SH-SY5Y (cell line): ENCODE results near the gene OMP.

ENCODE experiments used
- GATA2 ChIP-seq: IDR thresholded peaks from 2 replicates; pipeline ENCODE4 v1.6.1; 2011; ENCODE audit warnings: mild to moderate bottlenecking, low read depth, low read length
- GATA3 ChIP-seq: IDR thresholded peaks from 2 replicates; pipeline ENCODE4 v1.6.1; 2011; ENCODE audit warnings: low read depth, mild to moderate bottlenecking, low read length, moderate library complexity

The OMP gene

DNA sequence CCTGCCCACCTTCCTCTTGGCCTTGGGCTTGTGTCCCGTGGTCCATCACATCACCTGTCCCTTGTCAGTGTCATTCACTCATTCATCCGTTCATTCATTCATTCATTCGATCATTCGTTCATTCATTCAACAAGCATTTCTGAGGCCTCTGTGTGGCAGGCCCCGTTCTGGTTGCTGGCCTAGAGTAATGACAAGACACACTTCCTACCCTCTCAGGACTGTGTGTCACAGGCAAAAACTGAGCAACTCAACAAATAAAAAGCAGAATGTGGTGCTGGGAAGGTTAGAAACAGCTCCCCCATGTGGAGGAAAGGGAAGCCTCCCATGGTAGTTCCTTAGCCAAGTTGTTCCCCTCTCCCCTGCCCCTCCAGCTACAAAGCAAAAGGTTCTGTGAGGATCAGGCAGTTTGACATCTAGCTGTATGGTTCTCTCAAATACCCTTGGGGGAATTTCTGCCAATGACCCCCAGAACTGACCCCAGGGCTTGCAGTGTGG is 1.6 kb upstream of the OMP start:
- TF ChIP-seq GATA2 (no peak), GATA3 (no peak)

DNA sequence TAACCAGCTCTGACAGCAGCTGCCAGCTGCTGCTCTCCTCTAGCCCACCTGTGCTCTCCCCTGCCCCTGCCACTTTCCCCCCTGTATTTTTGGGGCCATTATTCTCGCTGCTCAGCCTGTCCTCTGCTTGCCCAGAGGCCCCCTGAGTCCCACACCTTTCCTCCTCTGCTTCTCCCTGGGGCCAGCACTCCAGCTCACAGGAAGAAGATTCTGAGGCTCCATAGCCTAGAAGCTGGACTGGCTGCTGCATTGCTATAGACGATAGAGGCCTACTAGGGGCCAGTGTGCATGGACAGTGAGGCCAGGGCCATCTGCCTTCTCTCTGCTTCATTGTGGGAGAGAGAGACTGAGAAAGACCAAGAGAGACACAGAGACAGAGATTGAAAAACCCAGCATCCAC is 679 bp downstream of the OMP start:
- no peak for TF ChIP-seq GATA3
- TF ChIP-seq GATA2 = no peak

DNA sequence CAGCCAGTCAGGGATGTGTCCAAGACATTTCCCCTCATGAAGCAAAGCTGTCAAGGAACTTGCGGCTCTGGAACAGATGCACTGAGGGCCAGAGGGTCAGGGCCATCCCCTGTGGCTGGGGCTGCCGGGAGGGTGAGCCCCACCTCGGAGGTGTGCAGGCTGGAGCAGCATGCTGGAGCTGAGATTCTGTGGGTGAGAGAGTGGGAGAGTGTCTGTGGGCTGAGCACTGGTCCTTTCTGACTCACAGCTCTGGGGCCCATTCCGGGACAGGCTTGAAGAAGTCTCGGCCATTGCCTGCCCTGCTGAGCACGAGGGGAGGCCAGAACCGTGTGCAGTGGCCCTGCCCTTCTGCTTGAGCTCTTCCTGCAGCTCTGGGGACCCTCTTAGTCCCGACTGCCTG is 2.1 kb downstream of the OMP start:
- TF ChIP-seq GATA3 (no peak), GATA2 (no peak)

DNA sequence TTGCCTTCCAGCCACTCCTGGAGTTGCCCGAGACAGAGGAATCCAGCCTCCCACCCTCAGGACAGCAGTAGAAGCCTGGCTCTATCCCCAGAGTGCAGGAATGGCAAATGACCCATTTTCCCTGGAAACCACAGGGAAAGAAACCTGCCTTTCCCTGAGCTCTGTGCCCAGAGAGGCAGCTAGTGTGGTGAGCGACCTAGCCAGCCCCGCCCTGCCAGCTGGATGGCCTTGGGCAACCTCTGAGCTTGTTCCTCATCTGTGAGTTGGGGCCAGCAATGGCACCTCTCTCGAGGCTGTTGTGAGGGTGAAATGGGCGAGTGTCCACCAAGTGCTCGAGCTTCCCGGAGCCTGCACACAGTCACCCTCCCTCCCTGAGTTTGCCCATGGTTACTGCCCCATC is 3.7 kb downstream of the OMP start:
- no peak for TF ChIP-seq GATA3
- no peak for TF ChIP-seq GATA2

DNA sequence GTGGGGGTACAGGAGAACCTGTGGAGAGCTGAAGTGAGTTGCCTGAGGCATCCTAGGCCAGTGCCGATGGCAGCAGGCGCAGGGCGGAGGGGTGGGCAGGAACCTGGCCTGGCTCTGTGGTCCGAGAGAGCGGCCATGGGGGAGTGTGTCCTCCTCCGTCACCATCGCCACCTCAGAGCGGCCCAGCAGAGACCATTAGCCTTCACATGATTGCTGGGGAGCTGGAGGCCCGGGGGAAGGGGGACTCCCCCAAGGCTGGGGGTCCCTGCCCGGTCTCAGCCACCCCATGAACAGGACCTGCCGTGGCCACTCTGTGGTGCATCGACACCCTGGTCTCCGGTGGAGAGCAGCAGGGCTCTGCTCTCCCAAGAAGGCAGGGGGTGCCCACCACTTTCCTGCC is 4.1 kb downstream of the OMP start:
- TF ChIP-seq GATA2 = no peak
- no peak for TF ChIP-seq GATA3

DNA sequence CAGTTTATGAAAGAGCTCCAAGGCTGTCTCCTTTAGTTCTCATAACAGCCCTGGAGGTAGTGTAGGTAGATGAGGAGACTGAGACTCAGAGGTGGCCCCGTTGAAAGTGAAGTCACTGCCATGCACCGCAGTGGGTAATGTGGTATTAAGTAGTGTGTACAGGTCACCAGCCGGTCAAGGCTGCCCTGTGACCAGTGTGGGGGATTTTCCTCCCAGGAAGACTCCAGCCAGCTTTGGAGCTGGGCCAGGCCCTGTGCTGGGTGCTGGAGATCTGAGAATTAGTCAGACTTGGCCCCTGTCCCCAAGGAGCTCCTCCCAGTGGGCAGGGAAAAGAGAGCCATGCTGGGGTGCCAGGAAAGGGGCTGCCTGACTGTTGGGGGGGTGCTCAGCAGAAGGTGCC is 5.3 kb downstream of the OMP start:
- TF ChIP-seq GATA2 (no peak), GATA3 (no peak)

DNA sequence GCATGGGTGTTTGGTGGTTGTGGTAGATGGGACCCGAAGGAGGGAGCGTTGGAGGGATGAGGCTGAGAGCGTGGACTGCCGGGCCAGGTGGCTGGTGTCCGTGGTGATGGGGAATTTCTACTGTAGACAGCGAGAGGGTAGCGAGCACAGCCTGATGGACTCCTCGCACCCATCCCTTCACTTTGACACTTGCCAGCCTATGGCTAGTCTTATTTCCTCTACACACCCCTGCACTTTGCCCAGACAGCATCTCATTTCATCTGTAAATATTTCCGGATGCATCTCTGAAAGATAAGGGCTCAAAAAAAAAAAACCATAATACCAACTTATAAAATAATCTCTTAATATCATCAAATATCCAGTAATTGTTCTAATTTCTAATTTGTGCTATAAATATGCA is 5.8 kb downstream of the OMP start:
- TF ChIP-seq GATA3 (no peak), GATA2 (no peak)

DNA sequence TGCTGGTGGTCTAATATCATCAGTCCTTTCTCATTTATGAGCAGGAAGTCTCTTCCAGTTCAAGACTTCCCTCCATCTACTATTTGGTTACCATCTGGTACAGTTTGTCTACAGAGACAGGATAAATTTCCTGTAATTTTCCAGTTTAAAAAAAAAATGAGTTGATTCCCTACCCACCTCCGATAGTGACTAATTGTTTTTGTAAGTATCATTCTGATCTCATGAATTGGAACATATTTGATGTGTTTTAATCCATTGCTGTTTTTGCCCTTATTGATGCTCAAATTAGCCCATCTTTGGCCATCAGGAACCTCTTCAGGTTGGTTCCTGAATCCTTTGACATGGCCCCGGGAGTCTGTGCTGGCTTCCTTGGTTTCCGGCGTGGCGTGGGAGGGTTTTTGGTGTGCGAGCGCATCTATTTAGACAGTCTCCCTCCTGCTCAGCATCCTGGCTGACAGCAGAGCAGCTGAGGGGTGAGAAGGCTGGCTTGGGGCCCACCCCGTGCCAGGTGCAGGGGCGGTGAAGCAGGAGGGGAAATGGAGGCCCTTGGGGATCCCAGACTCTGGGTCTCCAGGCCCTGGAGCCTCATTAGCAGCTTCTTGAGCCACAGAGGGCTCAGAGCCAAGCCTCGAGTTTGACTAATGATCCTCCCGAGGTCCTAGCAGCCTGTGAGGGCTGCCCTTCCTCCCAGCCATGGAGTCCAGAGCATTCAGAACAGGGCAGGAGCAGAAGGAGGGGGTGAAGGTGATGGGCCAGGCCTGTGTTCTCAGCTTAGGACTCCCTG is 6.8 kb downstream of the OMP start:
- TF ChIP-seq GATA2 (no peak), GATA3 (no peak)

DNA sequence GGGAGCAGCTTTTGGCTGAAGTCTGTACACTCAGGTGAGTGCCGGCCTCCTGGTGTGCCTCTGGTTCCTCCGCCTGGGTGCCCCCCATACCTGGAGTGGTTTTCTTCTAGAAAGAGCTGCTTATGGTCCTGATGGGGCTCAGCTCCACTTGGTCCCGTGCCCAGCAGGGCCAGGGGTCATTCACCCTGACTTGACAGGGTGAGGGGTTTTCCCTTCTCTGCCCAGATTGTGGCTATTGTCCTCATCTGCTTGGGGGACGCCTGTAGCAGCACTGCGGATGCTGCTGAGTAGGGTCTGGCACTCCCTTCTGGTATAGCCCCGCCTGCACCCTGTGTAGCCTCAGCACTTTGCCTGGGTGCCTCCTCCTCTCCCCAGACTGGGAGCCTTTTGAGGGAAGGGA is 8.2 kb downstream of the OMP start:
- TF ChIP-seq GATA3 (no peak), GATA2 (no peak)

DNA sequence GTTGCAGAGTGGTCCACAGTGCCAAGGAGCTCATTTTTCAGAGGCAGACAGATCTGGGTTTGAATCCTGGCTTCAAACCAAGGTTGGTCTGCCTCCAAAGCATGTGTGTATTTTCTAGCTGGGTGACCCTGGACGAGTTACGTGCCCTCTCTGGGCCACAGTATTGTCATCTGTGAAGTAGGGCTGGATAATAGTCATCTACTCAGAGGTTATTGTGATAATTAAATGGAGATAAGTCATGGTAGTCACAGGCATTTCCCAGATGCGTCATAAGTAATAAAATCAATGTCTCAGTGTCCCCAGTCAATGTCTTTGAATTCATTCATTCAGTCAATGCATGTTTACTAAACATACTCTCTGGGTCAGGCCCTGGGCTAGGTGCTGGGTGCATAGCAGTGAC is 8.6 kb downstream of the OMP start:
- no peak for TF ChIP-seq GATA3
- no peak for TF ChIP-seq GATA2

DNA sequence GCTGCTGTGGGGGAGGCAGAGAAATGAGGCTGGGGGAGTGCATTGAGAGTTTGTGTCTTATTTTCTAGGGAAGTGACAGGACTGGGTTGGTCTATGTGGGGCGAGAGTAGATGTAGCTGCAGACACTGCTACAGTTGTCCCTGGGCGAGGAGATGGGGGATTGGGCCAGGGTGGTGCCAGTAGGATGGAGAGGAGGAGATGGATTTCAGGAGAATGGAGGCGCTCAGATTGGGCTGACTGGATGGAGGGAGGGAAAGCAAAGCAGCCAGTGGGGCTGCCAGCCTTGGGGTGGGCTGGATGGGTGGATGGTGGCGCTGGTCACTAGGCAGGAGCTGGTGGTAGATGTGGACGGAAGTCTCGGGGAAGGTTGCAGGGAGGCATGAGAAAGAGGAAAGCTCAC is 9.3 kb downstream of the OMP start:
- TF ChIP-seq GATA2 (no peak), GATA3 (no peak)

DNA sequence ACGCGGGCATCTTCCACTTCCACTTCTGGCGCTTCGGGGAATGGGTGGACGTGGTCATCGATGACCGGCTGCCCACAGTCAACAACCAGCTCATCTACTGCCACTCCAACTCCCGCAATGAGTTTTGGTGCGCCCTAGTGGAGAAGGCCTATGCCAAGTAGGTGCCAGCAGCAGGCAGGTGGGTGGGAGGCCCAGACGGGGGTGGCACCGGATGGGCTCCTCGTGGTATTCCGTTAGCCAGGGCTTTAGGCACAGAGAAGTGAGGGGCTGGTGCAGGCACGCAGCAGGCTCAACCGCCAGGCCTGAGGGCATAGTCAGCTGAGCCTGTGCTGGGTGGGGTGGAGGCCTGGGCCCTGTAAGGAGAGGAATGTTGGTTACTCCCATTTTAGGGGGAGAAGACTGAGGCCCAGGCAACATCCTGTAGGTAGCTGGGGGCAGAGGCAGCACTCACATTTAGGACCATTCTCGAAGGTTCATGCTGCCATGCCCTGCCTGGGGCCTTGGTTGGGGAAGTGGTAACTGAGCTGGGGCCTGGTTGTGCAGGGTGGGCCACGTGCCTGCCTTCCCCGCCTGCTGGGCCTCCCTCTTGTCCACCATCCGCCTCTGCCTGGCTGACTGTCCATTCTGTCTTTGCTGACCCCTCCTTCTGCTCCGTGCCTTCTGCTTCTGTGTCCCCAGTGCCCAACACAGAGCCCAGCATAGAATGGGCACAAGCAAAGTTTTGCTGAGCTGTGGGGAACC is 10.2 kb downstream of the OMP start:
- TF ChIP-seq GATA3 (no peak), GATA2 (no peak)

DNA sequence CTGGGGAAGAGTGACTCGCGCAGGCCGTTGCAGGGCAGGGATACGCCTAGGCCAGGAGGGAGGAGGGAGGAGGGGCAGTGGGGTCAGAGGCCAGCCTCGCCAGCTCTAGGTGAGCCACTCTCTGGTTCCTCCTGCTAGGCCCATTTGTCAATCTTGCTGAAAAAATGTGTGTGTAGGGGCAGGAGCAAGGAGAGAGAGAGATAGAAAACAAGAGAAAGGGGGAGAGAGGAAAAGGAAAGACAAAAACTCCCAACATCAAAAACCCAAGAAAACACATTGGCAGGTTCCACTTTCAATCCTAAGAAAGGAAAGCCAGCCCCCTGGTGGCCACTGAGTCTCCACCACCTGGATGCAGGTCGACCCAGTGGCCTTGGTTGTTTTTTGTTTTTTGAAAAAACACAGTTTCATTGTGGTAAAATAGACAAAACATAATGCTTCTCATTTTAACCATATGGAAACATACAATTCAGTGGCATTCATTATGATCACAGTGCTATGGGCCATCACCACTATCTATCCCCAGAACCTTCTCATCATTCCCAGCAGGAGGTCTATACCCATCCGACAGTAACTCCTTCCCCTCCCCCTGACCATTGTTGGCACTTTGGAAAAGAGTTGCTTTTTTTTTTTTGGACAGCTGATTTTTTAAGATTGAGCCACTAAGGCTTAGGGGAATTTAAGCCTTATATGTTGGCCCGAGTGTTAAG is 10.9 kb downstream of the OMP start:
- TF ChIP-seq GATA2 (no peak), GATA3 (no peak)

DNA sequence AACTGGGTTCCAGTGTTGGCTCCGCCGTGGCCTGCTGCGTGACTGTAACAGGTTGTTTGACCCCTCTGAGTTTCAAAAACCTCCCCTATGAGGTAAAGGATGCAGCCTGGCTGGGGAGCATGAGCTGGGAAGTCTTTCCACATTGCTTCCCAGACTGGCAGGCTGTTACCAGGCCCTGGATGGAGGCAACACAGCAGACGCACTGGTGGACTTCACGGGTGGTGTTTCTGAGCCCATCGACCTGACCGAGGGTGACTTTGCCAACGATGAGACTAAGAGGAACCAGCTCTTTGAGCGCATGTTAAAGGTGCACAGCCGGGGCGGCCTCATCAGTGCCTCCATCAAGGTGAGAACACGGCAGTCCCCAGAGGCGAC is 11.4 kb downstream of the OMP start:
- TF ChIP-seq GATA3 (no peak), GATA2 (no peak)

DNA sequence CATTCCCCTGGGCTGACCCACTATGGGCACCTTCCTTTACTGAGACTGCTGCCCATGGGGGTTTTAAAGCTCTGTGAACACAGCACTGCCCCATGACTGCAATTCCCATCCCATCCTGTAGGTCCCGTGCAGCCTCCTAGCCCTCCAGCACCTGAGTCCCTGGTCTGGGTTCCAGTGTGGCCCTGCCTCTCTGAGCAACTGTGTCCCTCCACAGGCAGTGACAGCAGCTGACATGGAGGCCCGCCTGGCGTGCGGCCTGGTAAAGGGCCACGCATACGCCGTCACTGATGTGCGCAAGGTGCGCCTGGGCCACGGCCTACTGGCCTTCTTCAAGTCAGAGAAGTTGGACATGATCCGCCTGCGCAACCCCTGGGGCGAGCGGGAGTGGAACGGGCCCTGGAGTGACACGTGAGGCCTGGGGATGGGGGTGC is 12.6 kb downstream of the OMP start:
- TF ChIP-seq GATA3 (no peak), GATA2 (no peak)

DNA sequence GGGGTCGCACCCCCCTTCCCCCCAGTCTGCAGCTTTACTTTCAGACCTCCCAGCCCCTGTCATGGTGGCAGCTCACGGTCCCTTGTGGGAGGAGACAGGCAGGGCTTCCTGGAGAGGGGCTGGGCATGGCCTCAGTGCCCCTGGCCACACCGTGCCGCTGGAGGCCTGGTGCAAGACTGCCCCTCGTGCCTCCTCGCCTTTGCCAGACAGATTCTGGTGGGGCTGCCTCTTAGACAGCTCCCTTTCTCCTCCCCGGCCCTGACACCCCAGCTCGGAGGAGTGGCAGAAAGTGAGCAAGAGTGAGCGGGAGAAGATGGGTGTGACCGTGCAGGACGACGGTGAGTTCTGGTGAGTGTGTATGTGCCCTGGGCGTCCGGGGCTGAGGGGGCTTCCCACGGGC is 13.3 kb downstream of the OMP start:
- TF ChIP-seq GATA3 (no peak), GATA2 (no peak)
